Neural progenitor cell (in vitro differentiated cells): ENCODE results near the gene CERK. TPM values are rescaled to one million over a fixed set of nuclear protein-coding genes. Genes with fewer than 3 reads are reported as not detected.

Source experiments
- DNase-seq: peaks from one replicate; pipeline ENCODE4 v3.0.0-alpha.2; 2016; ENCODE audit warnings: low spot score
- H2AFZ ChIP-seq: fragments of 200-600 bp; sonication (generic); replicated peaks from 2 replicates; pipeline ENCODE4 v1.6.1; 2016; ENCODE audit warnings: antibody characterized with exemption
- H3F3A ChIP-seq: fragments of 200-600 bp; sonication (generic); 2 replicates; pipeline ENCODE4 v1.6.1; 2016; ENCODE audit warnings: antibody characterized with exemption, low read depth
- H3K27ac ChIP-seq: fragments of 200-600 bp; sonication (generic); 2 replicates; pipeline ENCODE4 v1.5.1; 2016; ENCODE audit warnings: mild to moderate bottlenecking
- H3K27me3 ChIP-seq: fragments of 200-600 bp; sonication (generic); 2 replicates; pipeline ENCODE4 v1.6.1; 2016; ENCODE audit warnings: mild to moderate bottlenecking, moderate library complexity
- H3K36me3 ChIP-seq: fragments of 200-600 bp; sonication (generic); 2 replicates; pipeline ENCODE4 v1.5.1; 2016
- H3K4me1 ChIP-seq: fragments of 200-600 bp; sonication (generic); 2 replicates; pipeline ENCODE4 v1.6.1; 2016; ENCODE audit warnings: mixed run types
- H3K4me2 ChIP-seq: fragments of 200-600 bp; sonication (generic); 2 replicates; pipeline ENCODE4 v1.6.1; 2016
- H3K4me3 ChIP-seq: fragments of 200-600 bp; sonication (generic); 2 replicates; pipeline ENCODE4 v1.5.1; 2016
- H3K79me2 ChIP-seq: fragments of 200-600 bp; sonication (generic); 2 replicates; pipeline ENCODE4 v1.6.1; 2016; ENCODE audit warnings: low read depth
- H3K9ac ChIP-seq: fragments of 200-600 bp; sonication (generic); 2 replicates; pipeline ENCODE4 v1.6.1; 2016
- H3K9me3 ChIP-seq: fragments of 200-600 bp; sonication (generic); 2 replicates; pipeline ENCODE4 v1.5.1; 2016; ENCODE audit warnings: low read depth
- H4K20me1 ChIP-seq: fragments of 200-600 bp; sonication (generic); 2 replicates; pipeline ENCODE4 v1.6.1; 2016; ENCODE audit warnings: low read depth
- H3K27ac Mint-ChIP-seq: 3 replicates; pipeline ENCODE4 v1.8.0; 2021; ENCODE audit warnings: mixed read lengths
- H3K27me3 Mint-ChIP-seq: 2 replicates; pipeline ENCODE4 v1.8.0; 2022; ENCODE audit warnings: low read depth, mild to moderate bottlenecking, inconsistent platforms, moderate library complexity, mixed read lengths; ENCODE audit not compliant: insufficient read depth
- H3K36me3 Mint-ChIP-seq: 3 replicates; pipeline ENCODE4 v1.8.0; 2021; ENCODE audit warnings: mixed read lengths
- H3K4me1 Mint-ChIP-seq: 3 replicates; pipeline ENCODE4 v1.8.0; 2021; ENCODE audit warnings: mixed read lengths
- H3K4me3 Mint-ChIP-seq: 3 replicates; pipeline ENCODE4 v1.8.0; 2021; ENCODE audit warnings: mild to moderate bottlenecking, moderate library complexity, mixed read lengths
- H3K9me3 Mint-ChIP-seq: 3 replicates; pipeline ENCODE4 v1.8.0; 2020; ENCODE audit warnings: mixed read lengths
- EZH2 ChIP-seq: fragments of 200-600 bp; sonication (generic); IDR thresholded peaks from 2 replicates; pipeline ENCODE4 v1.6.1; 2017; ENCODE audit warnings: antibody characterized with exemption, mild to moderate bottlenecking, moderate library complexity
- EZH2phosphoT487 ChIP-seq: fragments of 200-600 bp; sonication (generic); IDR thresholded peaks from 2 replicates; pipeline ENCODE4 v1.6.1; 2017; ENCODE audit warnings: antibody characterized with exemption
- total RNA-seq: library from RNA; depleted of rRNA; stranded (reverse); fragments of >200 nt; gene quantifications from 2 replicates; pipeline ENCODE4 v1.2.3, GENCODE V29; 2015; ENCODE audit warnings: low replicate concordance
- TF ChIP-seq, protein P1 (sequence below): fragments of 200-600 bp; sonication (generic); IDR thresholded peaks from 2 replicates; pipeline ENCODE4 v1.5.1; 2017; ENCODE audit warnings: antibody characterized with exemption, mild to moderate bottlenecking

The CERK gene
- total RNA-seq, 1 donor from 2014 or later, result 53.6 TPM

DNA sequence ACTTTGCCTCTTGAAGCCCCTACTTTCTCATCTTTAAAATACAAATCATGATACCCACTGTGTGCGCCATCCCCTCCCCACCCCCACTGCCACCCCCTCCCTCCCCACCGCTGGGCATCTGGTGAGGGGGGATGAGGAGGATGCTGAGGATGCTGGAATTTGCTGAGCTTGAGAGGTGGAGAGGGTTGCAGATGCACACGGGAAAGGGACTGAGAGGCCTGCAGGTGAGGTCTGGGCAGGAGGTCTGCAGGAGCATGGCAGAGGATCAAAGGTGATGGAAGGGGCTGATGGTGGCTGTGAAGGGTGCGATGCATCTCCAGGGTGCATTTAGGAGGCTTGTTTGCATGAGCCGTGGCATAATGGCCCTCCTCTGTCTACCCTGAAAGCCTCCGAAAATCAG, 16.8 kb upstream of the CERK start:
- no peaks in the 10 kb centered on the region for H3K4me1 ChIP-seq
- no peaks in the 10 kb centered on the region for H4K20me1 ChIP-seq
- no peaks in the 10 kb centered on the region for H3K79me2 ChIP-seq
- TF ChIP-seq EZH2 (no peak), EZH2phosphoT487 (no peak)
- TF ChIP-seq, protein P1, sequence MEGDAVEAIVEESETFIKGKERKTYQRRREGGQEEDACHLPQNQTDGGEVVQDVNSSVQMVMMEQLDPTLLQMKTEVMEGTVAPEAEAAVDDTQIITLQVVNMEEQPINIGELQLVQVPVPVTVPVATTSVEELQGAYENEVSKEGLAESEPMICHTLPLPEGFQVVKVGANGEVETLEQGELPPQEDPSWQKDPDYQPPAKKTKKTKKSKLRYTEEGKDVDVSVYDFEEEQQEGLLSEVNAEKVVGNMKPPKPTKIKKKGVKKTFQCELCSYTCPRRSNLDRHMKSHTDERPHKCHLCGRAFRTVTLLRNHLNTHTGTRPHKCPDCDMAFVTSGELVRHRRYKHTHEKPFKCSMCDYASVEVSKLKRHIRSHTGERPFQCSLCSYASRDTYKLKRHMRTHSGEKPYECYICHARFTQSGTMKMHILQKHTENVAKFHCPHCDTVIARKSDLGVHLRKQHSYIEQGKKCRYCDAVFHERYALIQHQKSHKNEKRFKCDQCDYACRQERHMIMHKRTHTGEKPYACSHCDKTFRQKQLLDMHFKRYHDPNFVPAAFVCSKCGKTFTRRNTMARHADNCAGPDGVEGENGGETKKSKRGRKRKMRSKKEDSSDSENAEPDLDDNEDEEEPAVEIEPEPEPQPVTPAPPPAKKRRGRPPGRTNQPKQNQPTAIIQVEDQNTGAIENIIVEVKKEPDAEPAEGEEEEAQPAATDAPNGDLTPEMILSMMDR, result no peak
- H3K36me3 ChIP-seq, result no peaks in the 10 kb centered on the region
- no peak overlapping the region for H3K9ac ChIP-seq
- H3K9me3 ChIP-seq, result no peaks in the 10 kb centered on the region
- no peak overlapping the region for H2AFZ ChIP-seq
- Mint-ChIP-seq H3K27me3 (peaks cover 11% of the 10 kb centered on the region), H3K4me1 (peaks cover 6% of the 10 kb centered on the region), H3K27ac (no peak overlapping the region), H3K4me3 (peak overlapping the region; percentile 55), H3K36me3 (peaks cover 6% of the 10 kb centered on the region), H3K9me3 (peaks cover 11% of the 10 kb centered on the region)
- no peak overlapping the region for H3K4me3 ChIP-seq
- no peak overlapping the region for H3K27ac ChIP-seq
- no peak overlapping the region for H3K4me2 ChIP-seq
- no peaks in the 10 kb centered on the region for H3K27me3 ChIP-seq
- H3F3A ChIP-seq, result peaks cover 7% of the 10 kb centered on the region
- no peak for DNase-seq

- H3K27ac ChIP-seq, result no peak overlapping the region
- Mint-ChIP-seq H3K4me3 (no peak overlapping the region), H3K36me3 (peaks cover 6% of the 10 kb centered on the region), H3K27ac (no peak overlapping the region), H3K4me1 (peaks cover 7% of the 10 kb centered on the region), H3K27me3 (peaks cover 11% of the 10 kb centered on the region), H3K9me3 (peaks cover 11% of the 10 kb centered on the region)
- no peaks in the 10 kb centered on the region for H3K36me3 ChIP-seq
- H3F3A ChIP-seq, result peaks cover 4% of the 10 kb centered on the region
- no peak overlapping the region for H3K4me2 ChIP-seq
- H3K9ac ChIP-seq, result no peak overlapping the region
- no peaks in the 10 kb centered on the region for H4K20me1 ChIP-seq
- no peaks in the 10 kb centered on the region for H3K9me3 ChIP-seq
- H3K79me2 ChIP-seq, result no peaks in the 10 kb centered on the region
- H3K4me1 ChIP-seq, result no peaks in the 10 kb centered on the region
- no peak overlapping the region for H2AFZ ChIP-seq
- no peaks in the 10 kb centered on the region for H3K27me3 ChIP-seq
- TF ChIP-seq EZH2, result no peak
- no peak for TF ChIP-seq EZH2phosphoT487
- TF ChIP-seq, protein P1, result no peak
- H3K4me3 ChIP-seq, result no peak overlapping the region
- no peak for DNase-seq
These were observed 16.2 kb upstream of the CERK start for GRCh38 chr22:46754110-46754799.

- H3K36me3 ChIP-seq, result no peaks in the 10 kb centered on the region
- Mint-ChIP-seq H3K9me3 (peaks cover 11% of the 10 kb centered on the region), H3K4me3 (no peak overlapping the region), H3K36me3 (peaks cover 6% of the 10 kb centered on the region), H3K27ac (no peak overlapping the region), H3K27me3 (peaks cover 11% of the 10 kb centered on the region), H3K4me1 (peaks cover 9% of the 10 kb centered on the region)
- H3K4me2 ChIP-seq, result no peak overlapping the region
- no peak overlapping the region for H2AFZ ChIP-seq
- no peaks in the 10 kb centered on the region for H3F3A ChIP-seq
- no peaks in the 10 kb centered on the region for H3K4me1 ChIP-seq
- no peak overlapping the region for H3K4me3 ChIP-seq
- H4K20me1 ChIP-seq, result no peaks in the 10 kb centered on the region
- H3K27me3 ChIP-seq, result no peaks in the 10 kb centered on the region
- H3K79me2 ChIP-seq, result no peaks in the 10 kb centered on the region
- DNase-seq, result no peak
- no peaks in the 10 kb centered on the region for H3K9me3 ChIP-seq
- no peak overlapping the region for H3K9ac ChIP-seq
- TF ChIP-seq EZH2 (no peak), EZH2phosphoT487 (no peak)
- TF ChIP-seq, protein P1, result no peak
- no peak overlapping the region for H3K27ac ChIP-seq
These were observed 15.7 kb upstream of the CERK start for GRCh38 chr22:46753761-46754109.
